Esophagus muscularis mucosa (tissue), 2 donors: ENCODE data around the gene SAA1.

ENCODE experiments used
- EP300 ChIP-seq: sonication (generic); formaldehyde crosslinking; IDR thresholded peaks from one replicate; pipeline ENCODE4 v1.6.1; 2017; ENCODE audit warnings: antibody characterized with exemption
- POLR2A ChIP-seq: fragments of 450-650 bp; IDR thresholded peaks from one replicate; pipeline ENCODE4 v1.6.1; 2017; ENCODE audit warnings: antibody characterized with exemption, moderate library complexity, mild to moderate bottlenecking, low read depth

- no peak for TF ChIP-seq EP300
- no peak for TF ChIP-seq POLR2A
These were observed 42.2 kb downstream of the SAA1 start for GRCh38 chr11:18308242-18308641.
